Liver (tissue), 9 donors: ENCODE measurements around the gene PDE1C. TPM values are rescaled to one million over a fixed set of nuclear protein-coding genes. Genes with fewer than 3 reads are reported as not detected.

Experiments
- DNase-seq: peaks from one replicate; pipeline ENCODE4 v3.0.0-alpha.2; 2017; ENCODE audit warnings: low spot score
- H3K27ac ChIP-seq, 2 donors: one replicate each; pipeline ENCODE4 v1.7.0; 2013; ENCODE audit warnings: inconsistent platforms in 2 of 2, low read length in 2 of 2, control low read depth in 1 of 2, low read depth in 1 of 2, mild to moderate bottlenecking in 1 of 2
- H3K27me3 ChIP-seq, 4 donors: one replicate each; pipeline versions ENCODE4 v1.6.1 to v1.7.0; 2013; ENCODE audit warnings: low read length in 3 of 4, inconsistent platforms in 1 of 4, mild to moderate bottlenecking in 1 of 4, moderate library complexity in 1 of 4; ENCODE audit not compliant: control insufficient read depth in 4 of 4, insufficient read depth in 4 of 4
- H3K36me3 ChIP-seq, 4 donors: one replicate each; pipeline versions ENCODE4 v1.6.1 to v1.7.0; 2013; ENCODE audit warnings: low read length in 3 of 4, mild to moderate bottlenecking in 3 of 4, low read depth in 1 of 4, moderate library complexity in 1 of 4; ENCODE audit not compliant: control insufficient read depth in 4 of 4, insufficient read depth in 3 of 4
- H3K4me1 ChIP-seq, 4 donors: one replicate each; pipeline versions ENCODE4 v1.6.1 to v1.7.0; 2013; ENCODE audit warnings: low read length in 3 of 4, mild to moderate bottlenecking in 3 of 4, moderate library complexity in 1 of 4; ENCODE audit not compliant: control insufficient read depth in 4 of 4, insufficient read depth in 4 of 4
- H3K4me3 ChIP-seq, 3 donors: one replicate each; pipeline versions ENCODE4 v1.6.1 to v1.7.0; 2013; ENCODE audit warnings: low read length in 3 of 3, control low read depth in 1 of 3, low read depth in 1 of 3, mild to moderate bottlenecking in 1 of 3
- H3K9ac ChIP-seq, 2 donors: one replicate each; pipeline ENCODE4 v1.7.0; 2013; ENCODE audit warnings: low read length in 2 of 2, mild to moderate bottlenecking in 2 of 2, moderate library complexity in 2 of 2, control low read depth in 1 of 2, low read depth in 1 of 2
- H3K9me3 ChIP-seq, 4 donors: one replicate each; pipeline versions ENCODE4 v1.6.1 to v1.7.0; 2013; ENCODE audit warnings: low read length in 3 of 4; ENCODE audit not compliant: control insufficient read depth in 4 of 4
- EGR1 ChIP-seq, 2 donors: IDR thresholded peaks; 2 replicates each; pipeline ENCODE4 v1.6.1; 2016 to 2018; ENCODE audit warnings: antibody characterized with exemption in 2 of 2, low read depth in 2 of 2
- FOXA1 ChIP-seq: IDR thresholded peaks from 2 replicates; pipeline ENCODE4 v1.6.1; 2016; ENCODE audit warnings: antibody characterized with exemption
- FOXA2 ChIP-seq: IDR thresholded peaks from 2 replicates; pipeline ENCODE4 v1.6.1; 2016; ENCODE audit warnings: antibody characterized with exemption
- GABPA ChIP-seq, 2 donors: IDR thresholded peaks in 1 of 2; conservative IDR thresholded peaks in 1 of 2; 2 replicates each; pipeline ENCODE4 v1.6.1; 2016; ENCODE audit warnings: antibody characterized with exemption in 2 of 2, mild to moderate bottlenecking in 1 of 2, moderate library complexity in 1 of 2
- HNF4A ChIP-seq, 2 donors: conservative IDR thresholded peaks; 2 replicates each; pipeline ENCODE4 v1.6.1; 2016; ENCODE audit warnings: antibody characterized with exemption in 2 of 2, mild to moderate bottlenecking in 2 of 2
- HNF4G ChIP-seq: IDR thresholded peaks from 2 replicates; pipeline ENCODE4 v1.6.1; 2016; ENCODE audit warnings: antibody characterized with exemption
- JUND ChIP-seq, 2 donors: IDR thresholded peaks; 2 replicates each; pipeline ENCODE4 v1.6.1; 2016; ENCODE audit warnings: antibody characterized with exemption in 2 of 2
- NR2F2 ChIP-seq: IDR thresholded peaks from 2 replicates; pipeline ENCODE4 v1.6.1; 2016; ENCODE audit warnings: antibody characterized with exemption
- RAD21 ChIP-seq, 2 donors: IDR thresholded peaks; 2 replicates each; pipeline ENCODE4 v1.6.1; 2016; ENCODE audit warnings: antibody characterized with exemption in 2 of 2, mild to moderate bottlenecking in 2 of 2
- REST ChIP-seq: IDR thresholded peaks from 2 replicates; pipeline ENCODE4 v1.6.1; 2016; ENCODE audit warnings: antibody characterized with exemption, mild to moderate bottlenecking
- RXRA ChIP-seq, 2 donors: IDR thresholded peaks; 2 replicates each; pipeline ENCODE4 v1.6.1; 2017 to 2018; ENCODE audit warnings: antibody characterized with exemption in 2 of 2, mild to moderate bottlenecking in 1 of 2
- SP1 ChIP-seq: IDR thresholded peaks from 2 replicates; pipeline ENCODE4 v1.6.1; 2018; ENCODE audit warnings: antibody characterized with exemption, mild to moderate bottlenecking
- TAF1 ChIP-seq: conservative IDR thresholded peaks from 2 replicates; pipeline ENCODE4 v1.6.1; 2016; ENCODE audit warnings: antibody characterized with exemption, mild to moderate bottlenecking
- YY1 ChIP-seq: IDR thresholded peaks from 2 replicates; pipeline ENCODE4 v1.6.1; 2016; ENCODE audit warnings: antibody characterized with exemption, mild to moderate bottlenecking
- WGBS: extraction: QIAGEN DNeasy Blood & Tissue Kit; methylation state at CpG from one replicate; pipeline ENCODE4 v1.1.7; 2013; 5-methylcytosine and 5-hydroxymethylcytosine counted together
- polyA plus RNA-seq, 2 donors: library from polyadenylated mRNA; stranded (reverse) in 1 of 2; unstranded in 1 of 2; fragments of 200-250 nt in 1 of 2; fragments of >200 nt in 1 of 2; fragmentation: Nextera tagmentation in 1 of 2; extraction: Ambion mirVana in 1 of 2; gene quantifications; one replicate each; pipeline versions ENCODE4 v1.2.1 to v1.2.3, GENCODE V29; 2013 to 2015
- total RNA-seq, 2 donors: library from RNA; depleted of rRNA; stranded (reverse); fragments of >200 nt; gene quantifications; one replicate each; pipeline ENCODE4 v1.2.3, GENCODE V29; 2014
- TF ChIP-seq, protein P1 (sequence below): IDR thresholded peaks from 2 replicates; pipeline ENCODE4 v1.6.1; 2016; ENCODE audit warnings: antibody characterized with exemption
- TF ChIP-seq, protein P2 (sequence below): fragments of 150-350 bp; IDR thresholded peaks from 2 replicates; pipeline ENCODE4 v1.5.1; 2017; ENCODE audit warnings: improper control_type of control experiment, low read depth, low read length; ENCODE audit not compliant: missing input control
- TF ChIP-seq, protein P3 (sequence below): IDR thresholded peaks from 2 replicates; pipeline ENCODE4 v1.6.1; 2016; ENCODE audit warnings: antibody characterized with exemption
- TF ChIP-seq, protein P4 (sequence below): IDR thresholded peaks from 2 replicates; pipeline ENCODE4 v1.6.1; 2016; ENCODE audit warnings: antibody characterized with exemption
- donor health status: healthy.
- donor health status: healthy.
- donor health status: healthy.
- donor health status: healthy.
- donor health status: healthy.

PDE1C gene
- total and polyA plus RNA-seq, 4 donors: 0.05 to 0.92 (median 0.47) TPM; not detected in 1

DNA sequence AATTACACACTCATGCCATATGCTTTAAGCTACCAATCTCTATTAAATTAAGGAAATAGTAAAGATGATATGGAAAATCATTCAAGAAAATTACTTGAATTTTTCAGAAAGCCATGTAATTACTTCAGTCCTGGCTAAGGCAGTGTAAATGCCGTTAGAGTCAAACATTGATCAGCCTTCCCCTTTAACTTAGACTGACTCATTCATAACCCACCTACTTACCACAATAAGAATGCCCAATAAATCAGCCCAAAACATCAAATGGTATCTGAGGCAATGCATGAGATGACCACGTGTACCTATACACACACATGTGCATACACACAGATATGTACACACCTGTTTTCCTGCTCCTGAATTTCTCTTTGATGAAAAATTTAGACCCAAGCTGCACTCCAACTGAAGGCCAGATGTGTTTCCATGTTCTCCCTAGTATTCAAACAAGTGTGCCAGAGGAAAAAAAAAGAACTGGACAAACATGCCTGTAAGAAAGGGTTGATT, 30.2 kb upstream of the PDE1C start (continued):
- TF ChIP-seq RXRA (IDR thresholded peaks at IDR 0.05) (no peak), TAF1 (no peak)
- TF ChIP-seq, protein P1, sequence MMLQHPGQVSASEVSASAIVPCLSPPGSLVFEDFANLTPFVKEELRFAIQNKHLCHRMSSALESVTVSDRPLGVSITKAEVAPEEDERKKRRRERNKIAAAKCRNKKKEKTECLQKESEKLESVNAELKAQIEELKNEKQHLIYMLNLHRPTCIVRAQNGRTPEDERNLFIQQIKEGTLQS: no peak

DNA sequence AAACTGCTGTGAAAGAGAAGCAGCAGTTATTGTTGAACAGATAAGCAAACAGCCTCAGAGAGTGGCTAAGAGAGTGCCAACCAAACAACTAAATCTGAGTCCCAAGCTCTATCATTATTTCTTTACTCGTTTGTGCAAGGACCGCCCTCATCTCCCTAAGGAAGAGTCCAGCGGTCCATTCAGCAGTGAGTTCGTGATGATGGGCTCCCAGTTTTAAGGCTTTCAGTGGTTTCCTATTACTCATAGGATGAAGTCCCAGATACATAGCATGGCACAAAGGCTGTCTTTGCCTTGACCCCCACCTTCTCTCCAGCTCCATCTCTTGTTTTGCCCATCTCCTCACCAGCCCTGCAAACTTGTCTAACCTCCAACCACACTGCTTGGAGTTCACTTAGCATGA, 24.3 kb upstream of the PDE1C start:
- 81% methylated on average over 4 of the region's 4 CpGs for WGBS
- DNase-seq: no peak
- TF ChIP-seq, protein P1: no peak
- TF ChIP-seq RXRA (IDR thresholded peaks at IDR 0.05) (no peak), FOXA2 (no peak), HNF4A (conservative IDR thresholded peaks at IDR 0.05) (no peak), JUND (IDR thresholded peaks at IDR 0.05) (no peak), RAD21 (IDR thresholded peaks at IDR 0.05) (no peak), REST (no peak), FOXA1 (no peak), YY1 (no peak), NR2F2 (no peak), EGR1 (IDR thresholded peaks at IDR 0.05; ENCODE audit: low read depth in 2 of 2) (no peak), GABPA (IDR thresholded peaks at IDR 0.05 in 1 of 2, conservative IDR thresholded peaks at IDR 0.05 in 1 of 2) (no peak), TAF1 (no peak), SP1 (no peak), HNF4G (no peak)
- TF ChIP-seq, protein P2, sequence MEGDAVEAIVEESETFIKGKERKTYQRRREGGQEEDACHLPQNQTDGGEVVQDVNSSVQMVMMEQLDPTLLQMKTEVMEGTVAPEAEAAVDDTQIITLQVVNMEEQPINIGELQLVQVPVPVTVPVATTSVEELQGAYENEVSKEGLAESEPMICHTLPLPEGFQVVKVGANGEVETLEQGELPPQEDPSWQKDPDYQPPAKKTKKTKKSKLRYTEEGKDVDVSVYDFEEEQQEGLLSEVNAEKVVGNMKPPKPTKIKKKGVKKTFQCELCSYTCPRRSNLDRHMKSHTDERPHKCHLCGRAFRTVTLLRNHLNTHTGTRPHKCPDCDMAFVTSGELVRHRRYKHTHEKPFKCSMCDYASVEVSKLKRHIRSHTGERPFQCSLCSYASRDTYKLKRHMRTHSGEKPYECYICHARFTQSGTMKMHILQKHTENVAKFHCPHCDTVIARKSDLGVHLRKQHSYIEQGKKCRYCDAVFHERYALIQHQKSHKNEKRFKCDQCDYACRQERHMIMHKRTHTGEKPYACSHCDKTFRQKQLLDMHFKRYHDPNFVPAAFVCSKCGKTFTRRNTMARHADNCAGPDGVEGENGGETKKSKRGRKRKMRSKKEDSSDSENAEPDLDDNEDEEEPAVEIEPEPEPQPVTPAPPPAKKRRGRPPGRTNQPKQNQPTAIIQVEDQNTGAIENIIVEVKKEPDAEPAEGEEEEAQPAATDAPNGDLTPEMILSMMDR: no peak
- TF ChIP-seq, protein P3, sequence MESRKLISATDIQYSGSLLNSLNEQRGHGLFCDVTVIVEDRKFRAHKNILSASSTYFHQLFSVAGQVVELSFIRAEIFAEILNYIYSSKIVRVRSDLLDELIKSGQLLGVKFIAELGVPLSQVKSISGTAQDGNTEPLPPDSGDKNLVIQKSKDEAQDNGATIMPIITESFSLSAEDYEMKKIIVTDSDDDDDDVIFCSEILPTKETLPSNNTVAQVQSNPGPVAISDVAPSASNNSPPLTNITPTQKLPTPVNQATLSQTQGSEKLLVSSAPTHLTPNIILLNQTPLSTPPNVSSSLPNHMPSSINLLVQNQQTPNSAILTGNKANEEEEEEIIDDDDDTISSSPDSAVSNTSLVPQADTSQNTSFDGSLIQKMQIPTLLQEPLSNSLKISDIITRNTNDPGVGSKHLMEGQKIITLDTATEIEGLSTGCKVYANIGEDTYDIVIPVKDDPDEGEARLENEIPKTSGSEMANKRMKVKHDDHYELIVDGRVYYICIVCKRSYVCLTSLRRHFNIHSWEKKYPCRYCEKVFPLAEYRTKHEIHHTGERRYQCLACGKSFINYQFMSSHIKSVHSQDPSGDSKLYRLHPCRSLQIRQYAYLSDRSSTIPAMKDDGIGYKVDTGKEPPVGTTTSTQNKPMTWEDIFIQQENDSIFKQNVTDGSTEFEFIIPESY: no peak
- TF ChIP-seq, protein P4, sequence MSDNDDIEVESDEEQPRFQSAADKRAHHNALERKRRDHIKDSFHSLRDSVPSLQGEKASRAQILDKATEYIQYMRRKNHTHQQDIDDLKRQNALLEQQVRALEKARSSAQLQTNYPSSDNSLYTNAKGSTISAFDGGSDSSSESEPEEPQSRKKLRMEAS: no peak
- no peaks in the 10 kb centered on the region for H3K9me3 ChIP-seq
- no peak overlapping the region for H3K27ac ChIP-seq
- H3K4me1 ChIP-seq: no peaks in the 10 kb centered on the region
- no peak overlapping the region for H3K9ac ChIP-seq
- no peaks in the 10 kb centered on the region for H3K27me3 ChIP-seq
- H3K36me3 ChIP-seq: no peaks in the 10 kb centered on the region
- H3K4me3 ChIP-seq: no peak overlapping the region
